ENCODE measurements around the gene KBTBD3.

GRCh38 chr11:106001304-106002012 lies 75.7 kb downstream of the KBTBD3 start:
- TF ChIP-seq POLR2AphosphoS5 (IDR thresholded peaks at IDR 0.05; ENCODE audit: low read depth) (no peak), EZH2 (IDR thresholded peaks at IDR 0.05; ENCODE audit: low read depth, unreplicated experiment) (no peak), CTCF (conservative IDR thresholded peaks at IDR 0.05; ENCODE audit: low read depth in 2 of 2) (no peak), EZH2phosphoT487 (IDR thresholded peaks at IDR 0.05; ENCODE audit: unreplicated experiment) (no peak), REST (IDR thresholded peaks at IDR 0.05; ENCODE audit: unreplicated experiment) (no peak), CREB1 (CRISPR knock-in tag; IDR thresholded peaks at IDR 0.05; ENCODE audit: low read depth) (no peak), ZNF331 (CRISPR knock-in tag; IDR thresholded peaks at IDR 0.05; ENCODE audit: low read depth) (no peak)
